ENCODE results near the gene CRADD.

The CRADD gene

DNA sequence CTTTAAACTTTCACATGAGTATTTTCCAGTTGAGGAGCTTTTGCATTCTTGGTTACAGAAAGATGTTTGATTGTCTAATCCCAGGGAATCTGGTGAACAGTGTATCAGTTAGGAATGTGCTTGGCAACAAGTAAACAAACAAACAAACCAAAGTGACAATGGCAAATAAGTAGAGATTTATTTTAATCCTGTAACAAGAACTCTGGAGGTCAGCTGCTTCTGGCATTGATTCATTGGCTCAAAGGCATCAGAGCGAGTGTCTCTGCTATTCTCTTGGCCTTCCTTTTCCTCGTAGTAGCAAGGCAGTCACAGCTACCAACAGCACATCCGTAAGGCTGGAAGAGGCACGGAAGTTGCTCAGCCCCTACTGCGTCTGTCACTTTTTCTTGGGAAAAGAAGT is 37.2 kb downstream of the CRADD start:
- H3K27ac ChIP-seq = no peak overlapping the region

DNA sequence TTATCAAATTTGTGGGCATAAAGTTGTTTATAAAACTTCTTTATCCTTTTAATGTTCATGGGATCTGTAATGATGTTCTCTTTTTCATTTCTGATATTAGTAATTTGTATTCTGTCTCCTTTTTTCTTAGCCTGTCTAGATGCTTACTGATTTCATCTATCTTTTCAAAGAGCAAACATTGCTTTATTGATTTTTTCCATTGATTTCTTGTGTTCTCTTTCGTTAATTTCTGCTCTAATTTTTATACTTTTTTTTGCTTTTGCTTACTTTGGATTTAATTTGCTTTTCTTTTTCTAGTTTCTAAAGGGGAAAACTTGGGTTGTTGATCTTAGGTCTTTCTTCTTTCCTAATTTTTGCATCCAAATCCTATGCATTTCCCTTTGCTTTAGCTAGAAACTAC is 42.5 kb downstream of the CRADD start:
- TF ChIP-seq, protein P1, sequence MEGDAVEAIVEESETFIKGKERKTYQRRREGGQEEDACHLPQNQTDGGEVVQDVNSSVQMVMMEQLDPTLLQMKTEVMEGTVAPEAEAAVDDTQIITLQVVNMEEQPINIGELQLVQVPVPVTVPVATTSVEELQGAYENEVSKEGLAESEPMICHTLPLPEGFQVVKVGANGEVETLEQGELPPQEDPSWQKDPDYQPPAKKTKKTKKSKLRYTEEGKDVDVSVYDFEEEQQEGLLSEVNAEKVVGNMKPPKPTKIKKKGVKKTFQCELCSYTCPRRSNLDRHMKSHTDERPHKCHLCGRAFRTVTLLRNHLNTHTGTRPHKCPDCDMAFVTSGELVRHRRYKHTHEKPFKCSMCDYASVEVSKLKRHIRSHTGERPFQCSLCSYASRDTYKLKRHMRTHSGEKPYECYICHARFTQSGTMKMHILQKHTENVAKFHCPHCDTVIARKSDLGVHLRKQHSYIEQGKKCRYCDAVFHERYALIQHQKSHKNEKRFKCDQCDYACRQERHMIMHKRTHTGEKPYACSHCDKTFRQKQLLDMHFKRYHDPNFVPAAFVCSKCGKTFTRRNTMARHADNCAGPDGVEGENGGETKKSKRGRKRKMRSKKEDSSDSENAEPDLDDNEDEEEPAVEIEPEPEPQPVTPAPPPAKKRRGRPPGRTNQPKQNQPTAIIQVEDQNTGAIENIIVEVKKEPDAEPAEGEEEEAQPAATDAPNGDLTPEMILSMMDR (conservative IDR thresholded peaks at IDR 0.05) = no peak
- peak overlapping the region; percentile 23 for H3K27ac ChIP-seq

More for the DNA sequence above, 37.2 kb downstream of the CRADD start:
- TF ChIP-seq, protein P1 (conservative IDR thresholded peaks at IDR 0.05) = no peak

DNA sequence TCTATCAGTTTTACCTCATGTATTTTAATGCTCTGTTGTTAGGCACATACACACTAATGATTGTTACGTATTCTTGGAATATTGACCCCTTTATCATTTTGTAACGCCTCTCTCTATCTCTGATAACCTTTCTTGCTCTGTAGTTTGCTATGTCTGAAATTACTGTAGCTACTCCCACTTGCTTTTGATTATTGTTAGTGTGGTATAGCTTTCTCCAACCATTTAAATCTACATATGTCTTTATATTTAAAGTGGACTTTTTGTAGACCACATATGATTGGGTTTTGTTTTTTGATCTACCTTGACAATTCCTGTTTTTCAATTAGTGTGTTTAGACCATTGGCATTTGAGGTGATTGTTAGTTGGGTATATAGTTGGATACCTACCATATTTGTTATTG is 43.4 kb downstream of the CRADD start:
- H3K27ac ChIP-seq = peak overlapping the region; percentile 23; the same call in 1 of the 2 replicates
- TF ChIP-seq, protein P1 (conservative IDR thresholded peaks at IDR 0.05) = no peak

DNA sequence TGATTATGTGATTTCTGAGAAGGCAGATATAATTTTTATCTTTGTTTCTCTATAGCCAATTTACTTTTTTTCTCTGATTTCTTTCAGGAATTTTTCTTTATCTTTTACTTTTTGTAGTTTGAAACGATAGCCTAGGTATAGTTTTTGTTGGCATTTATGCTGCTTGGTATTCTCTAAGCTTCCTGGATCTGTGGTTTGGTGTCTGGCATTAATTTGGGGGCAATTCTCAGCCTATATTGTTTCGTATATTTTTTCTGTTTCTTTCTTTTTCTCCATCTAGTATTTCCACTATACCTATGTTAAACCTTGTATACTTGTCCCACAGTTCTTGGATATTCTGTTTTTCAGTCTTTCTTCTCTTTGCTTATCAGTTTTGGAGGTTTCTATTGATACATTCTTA is 45.0 kb downstream of the CRADD start:
- no peak overlapping the region for H3K27ac ChIP-seq
- TF ChIP-seq, protein P1 (conservative IDR thresholded peaks at IDR 0.05) = no peak

DNA sequence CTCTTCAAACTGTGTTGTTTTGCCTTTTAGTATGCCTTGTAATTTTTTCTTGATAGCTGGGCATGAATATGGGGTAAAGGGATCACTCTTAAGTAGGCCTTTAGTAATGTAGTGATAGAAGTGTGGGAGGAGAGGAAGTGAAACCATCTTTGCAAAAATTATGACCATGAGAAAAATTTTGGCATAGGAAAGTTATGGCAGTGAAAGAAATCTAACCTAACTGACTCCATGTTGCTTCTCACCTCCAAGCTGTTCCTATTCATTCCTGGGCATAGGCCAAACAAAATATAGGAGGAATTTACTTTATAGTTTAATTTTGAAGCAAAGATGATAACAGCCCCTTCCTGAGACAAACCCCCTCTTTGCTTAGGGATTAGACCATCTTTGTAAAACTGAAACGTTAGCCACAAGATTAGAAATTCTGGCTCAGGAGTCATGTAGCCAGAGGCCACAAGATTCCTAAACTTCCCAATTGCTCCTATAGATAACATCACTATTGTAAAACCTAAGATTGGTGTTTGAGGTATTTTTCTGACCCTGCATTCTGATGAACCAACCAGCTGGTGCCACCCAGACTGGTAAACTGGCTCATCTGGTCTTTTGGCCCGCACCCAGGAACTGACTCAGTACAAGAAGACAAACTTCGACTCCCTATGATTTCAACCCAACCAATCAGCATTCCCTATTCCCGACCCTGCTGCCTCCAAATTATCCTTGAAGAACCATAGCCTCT is 45.8 kb downstream of the CRADD start:
- TF ChIP-seq, protein P1 (conservative IDR thresholded peaks at IDR 0.05) = no peak
- H3K27ac ChIP-seq = no peak overlapping the region

DNA sequence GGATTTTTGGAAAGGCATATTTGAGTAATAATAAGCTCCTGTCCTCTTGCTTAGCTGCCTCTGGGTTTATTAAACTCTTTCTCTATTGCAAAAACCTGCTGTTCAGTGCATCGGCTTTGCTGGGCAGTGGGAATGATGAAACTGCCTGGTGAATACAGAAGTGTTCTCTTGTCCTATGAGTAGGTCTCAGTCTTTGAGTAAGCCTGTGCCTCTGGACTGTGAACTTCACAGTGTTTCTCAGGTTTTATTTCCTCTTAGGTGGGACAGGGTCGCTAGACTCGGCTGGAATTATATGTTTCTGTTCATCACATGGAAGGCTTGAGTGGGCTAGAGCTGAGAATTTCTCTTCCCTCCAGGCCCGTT is 46.4 kb downstream of the CRADD start:
- TF ChIP-seq, protein P1 (conservative IDR thresholded peaks at IDR 0.05) = no peak
- no peak overlapping the region for H3K27ac ChIP-seq

DNA sequence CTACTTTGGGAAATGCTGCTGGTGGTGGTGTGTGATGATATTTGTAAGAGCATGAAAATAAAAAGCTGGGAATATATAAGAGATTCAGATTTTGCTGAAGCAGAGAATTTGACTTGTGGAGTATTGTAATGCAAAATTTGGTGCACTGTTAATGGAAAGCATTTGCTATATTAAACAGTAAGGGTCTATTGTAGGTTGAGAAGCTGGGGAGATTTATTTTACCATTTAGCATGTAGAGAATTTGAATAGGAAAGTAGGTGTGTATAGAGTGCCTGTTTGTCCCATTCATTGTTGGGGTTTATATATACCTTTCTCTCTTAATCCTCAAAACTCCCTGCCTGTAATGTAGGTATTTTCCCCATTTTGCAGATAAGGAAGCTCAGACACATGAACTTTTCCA is 48.4 kb downstream of the CRADD start:
- TF ChIP-seq, protein P1 (conservative IDR thresholded peaks at IDR 0.05) = no peak
- H3K27ac ChIP-seq = no peak overlapping the region

Measured in VCaP (cell line).